IPS-NIHi11 (cell line): ENCODE results near the gene FAM107B.

Experiments used
- DNase-seq: peaks from one replicate; pipeline ENCODE4 v3.0.0; 2012; ENCODE audit warnings: mixed read lengths, low spot score

FAM107B gene

GRCh38 chr10:14578060-14578952 lies 196.4 kb downstream of the FAM107B start:
- DNase-seq: no peak

- no peak for DNase-seq
Measured at GRCh38 chr10:14574885-14575284, 199.8 kb downstream of the FAM107B start.

- DNase-seq: no peak
Measured at GRCh38 chr10:14574291-14574690, 200.4 kb downstream of the FAM107B start.

- DNase-seq: no peak
Measured at GRCh38 chr10:14573666-14574261, 200.9 kb downstream of the FAM107B start.

- no peak for DNase-seq
Measured at GRCh38 chr10:14572811-14573210, 201.9 kb downstream of the FAM107B start.

GRCh38 chr10:14571866-14572507 lies 202.7 kb downstream of the FAM107B start:
- no peak for DNase-seq

- DNase-seq: no peak
Measured at GRCh38 chr10:14570800-14571199, 203.9 kb downstream of the FAM107B start.

- DNase-seq: no peak
Measured at GRCh38 chr10:14569274-14570060, 205.2 kb downstream of the FAM107B start.

- no peak for DNase-seq
Measured at GRCh38 chr10:14567421-14567820, 207.3 kb downstream of the FAM107B start.

GRCh38 chr10:14566498-14566897 lies 208.2 kb downstream of the FAM107B start:
- no peak for DNase-seq

- no peak for DNase-seq
Measured at GRCh38 chr10:14565199-14565598, 209.5 kb downstream of the FAM107B start.

GRCh38 chr10:14564268-14564744 lies 210.4 kb downstream of the FAM107B start:
- DNase-seq: no peak

GRCh38 chr10:14563359-14563940 lies 211.2 kb downstream of the FAM107B start:
- DNase-seq: no peak

- DNase-seq: no peak
Measured at GRCh38 chr10:14563076-14563336, 211.7 kb downstream of the FAM107B start.

GRCh38 chr10:14562218-14563075 lies 212.2 kb downstream of the FAM107B start:
- no peak for DNase-seq

GRCh38 chr10:14560791-14561765 lies 213.6 kb downstream of the FAM107B start:
- no peak for DNase-seq

GRCh38 chr10:14560274-14560673 lies 214.4 kb downstream of the FAM107B start:
- peak; percentile 36 for DNase-seq

GRCh38 chr10:14558025-14558424 lies 216.7 kb downstream of the FAM107B start:
- no peak for DNase-seq

- DNase-seq: no peak
Measured at GRCh38 chr10:14557567-14557966, 217.1 kb downstream of the FAM107B start.
